Stimulated activated CD4-positive, alpha-beta T cell treated with anti-CD3 and anti-CD28 coated beads, TNF-alpha, amount 100 ng/mL, for 24 hours (primary cell): ENCODE results near the gene OSGEP.

Experiments
- DNase-seq, 3 experiments: peaks; one replicate each; pipeline ENCODE4 v3.0.0-alpha.2; 2020; ENCODE audit warnings: low read depth in 3 of 3

Gene OSGEP

GRCh38 chr14:20400589-20400964 is 54.0 kb downstream of the OSGEP start:
- DNase-seq: no peak

DNA sequence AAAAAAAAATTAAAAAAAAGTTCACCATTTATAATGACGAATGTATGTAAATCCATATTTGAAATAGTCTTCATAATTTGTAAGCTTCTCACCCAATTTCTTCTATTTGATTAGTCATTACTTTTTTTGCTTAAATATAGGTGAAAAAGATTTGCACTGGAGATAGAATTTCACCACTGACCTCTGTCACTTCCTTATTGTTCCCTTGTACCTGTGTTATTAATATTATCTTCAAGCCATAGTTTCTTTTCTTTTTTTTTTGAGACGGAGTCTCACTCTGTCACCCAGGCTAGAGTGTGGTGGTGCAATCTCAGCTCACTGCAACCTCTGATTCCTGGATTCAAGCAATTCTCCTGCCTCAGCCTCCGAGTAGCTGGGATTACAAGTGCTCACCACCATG is 57.1 kb downstream of the OSGEP start:
- no peak for DNase-seq
